Peyer's patch (tissue), 4 donors: ENCODE data around the gene CXCL14.

Experiments used
- POLR2A ChIP-seq, 2 donors: fragments of 450-650 bp; IDR thresholded peaks; one replicate each; pipeline ENCODE4 v1.5.1; 2017; ENCODE audit warnings: antibody characterized with exemption in 2 of 2, mild to moderate bottlenecking in 2 of 2, moderate library complexity in 2 of 2
- TF ChIP-seq, protein P1 (sequence below), 6 experiments: fragments of 450-650 bp in 4 of 6; fragments of 200-600 bp in 2 of 6; sonication (generic) in 1 of 6; IDR thresholded peaks; one replicate each; pipeline ENCODE4 v1.5.1; 2017 to 2019; ENCODE audit warnings: antibody characterized with exemption in 6 of 6, mild to moderate bottlenecking in 3 of 6, moderate library complexity in 1 of 6

DNA sequence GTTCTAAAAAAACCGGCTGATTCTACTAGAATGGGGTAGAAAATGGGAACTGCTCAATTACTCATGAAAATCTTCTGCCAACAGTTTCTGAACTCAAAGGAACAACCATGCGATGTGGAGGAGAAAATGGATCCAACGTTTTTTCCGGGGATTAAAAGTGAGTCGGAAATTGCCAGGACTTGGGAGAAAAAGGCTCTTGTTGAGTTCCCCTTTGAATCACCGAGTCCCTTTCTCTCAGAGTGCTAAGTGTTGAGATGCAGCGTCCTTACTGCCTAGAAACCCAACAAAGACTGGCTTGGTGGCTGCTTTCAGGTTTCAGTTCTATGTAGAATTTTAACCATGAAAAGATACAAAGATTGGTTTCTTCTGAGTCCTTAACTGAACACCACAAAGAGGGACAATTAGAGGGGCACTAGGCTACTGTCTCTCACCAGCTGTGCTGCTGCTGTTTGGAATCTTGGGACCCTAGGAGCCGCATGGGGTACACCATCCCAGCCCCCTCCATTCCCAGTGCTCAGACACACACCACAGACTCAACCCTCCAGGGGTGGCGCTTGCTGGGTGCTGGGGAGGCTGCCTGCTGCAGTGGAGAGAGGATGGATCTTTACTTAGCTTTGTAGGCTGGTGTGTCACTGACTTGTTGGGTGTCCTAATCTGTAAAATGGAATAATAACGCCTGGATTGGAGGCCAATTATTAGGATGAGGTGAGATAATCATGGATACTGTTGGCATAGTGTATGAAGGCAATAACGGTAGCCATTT lies 21.5 kb downstream of the CXCL14 start:
- TF ChIP-seq POLR2A (IDR thresholded peaks at IDR 0.05), result no peak
- TF ChIP-seq, protein P1, sequence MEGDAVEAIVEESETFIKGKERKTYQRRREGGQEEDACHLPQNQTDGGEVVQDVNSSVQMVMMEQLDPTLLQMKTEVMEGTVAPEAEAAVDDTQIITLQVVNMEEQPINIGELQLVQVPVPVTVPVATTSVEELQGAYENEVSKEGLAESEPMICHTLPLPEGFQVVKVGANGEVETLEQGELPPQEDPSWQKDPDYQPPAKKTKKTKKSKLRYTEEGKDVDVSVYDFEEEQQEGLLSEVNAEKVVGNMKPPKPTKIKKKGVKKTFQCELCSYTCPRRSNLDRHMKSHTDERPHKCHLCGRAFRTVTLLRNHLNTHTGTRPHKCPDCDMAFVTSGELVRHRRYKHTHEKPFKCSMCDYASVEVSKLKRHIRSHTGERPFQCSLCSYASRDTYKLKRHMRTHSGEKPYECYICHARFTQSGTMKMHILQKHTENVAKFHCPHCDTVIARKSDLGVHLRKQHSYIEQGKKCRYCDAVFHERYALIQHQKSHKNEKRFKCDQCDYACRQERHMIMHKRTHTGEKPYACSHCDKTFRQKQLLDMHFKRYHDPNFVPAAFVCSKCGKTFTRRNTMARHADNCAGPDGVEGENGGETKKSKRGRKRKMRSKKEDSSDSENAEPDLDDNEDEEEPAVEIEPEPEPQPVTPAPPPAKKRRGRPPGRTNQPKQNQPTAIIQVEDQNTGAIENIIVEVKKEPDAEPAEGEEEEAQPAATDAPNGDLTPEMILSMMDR (IDR thresholded peaks at IDR 0.05), result no peak
